Activated T-helper 2 cell treated with anti-CD3 and anti-CD28 coated beads, Interferon-gamma antibody, Interleukin-2, Interleukin-4, amounts not matched to agents 10 μg/mL and 5 μg/mL and 100 μg/mL, durations not matched to agents 14 hours and 24 hours and 36 hours (primary cell): ENCODE measurements around the gene VAC14. TPM values are rescaled to one million over a fixed set of nuclear protein-coding genes. Genes with fewer than 3 reads are reported as not detected.

ENCODE experiments used
- DNase-seq: peaks from one replicate; pipeline ENCODE4 v3.0.0; 2021; ENCODE audit warnings: low spot score
- H3K27ac Mint-ChIP-seq: one replicate; pipeline ENCODE4 v1.8.0; 2021; ENCODE audit warnings: mixed read lengths
- H3K27me3 Mint-ChIP-seq: one replicate; pipeline ENCODE4 v1.8.0; 2021; ENCODE audit warnings: low read depth, mixed read lengths
- H3K36me3 Mint-ChIP-seq: one replicate; pipeline ENCODE4 v1.8.0; 2021; ENCODE audit warnings: low read depth, mixed read lengths
- H3K4me1 Mint-ChIP-seq: one replicate; pipeline ENCODE4 v1.8.0; 2021; ENCODE audit warnings: low read depth, mixed read lengths
- H3K4me3 Mint-ChIP-seq: one replicate; pipeline ENCODE4 v1.8.0; 2021; ENCODE audit warnings: low read depth, mild to moderate bottlenecking, moderate library complexity, mixed read lengths
- H3K9me3 Mint-ChIP-seq: one replicate; pipeline ENCODE4 v1.8.0; 2021; ENCODE audit warnings: mixed read lengths
- intact Hi-C: fragments of 100-400 bp; cut with micrococcal nuclease; formaldehyde crosslinking; loops from one replicate; pipeline ENCODE4 v1.15.1; 2023
- total RNA-seq: library from RNA; stranded (reverse); gene quantifications from 2 replicates; pipeline ENCODE4 v1.2.3, GENCODE V29; 2022

Gene VAC14
- total RNA-seq, 1 donor from 2014 or later: 34.8 TPM

DNA sequence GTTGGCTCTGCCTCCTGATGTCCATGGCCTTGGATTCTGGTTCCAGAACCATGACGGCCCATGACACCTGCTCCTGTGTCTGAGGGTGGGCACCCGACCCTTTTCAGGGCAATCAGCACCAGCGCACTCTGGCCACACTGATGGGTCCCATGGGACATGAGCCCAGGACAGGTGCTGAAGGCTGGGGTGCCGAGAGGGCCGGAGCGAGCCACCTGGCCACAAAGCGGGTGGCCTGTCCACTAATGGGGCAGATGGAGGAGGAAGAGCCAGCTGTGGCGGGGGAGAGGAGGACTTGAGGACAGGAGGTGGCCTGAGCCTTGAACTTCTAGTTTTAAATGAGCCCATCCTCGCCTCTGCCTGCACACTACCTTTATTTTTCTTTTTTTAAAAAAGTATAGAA lies 83.9 kb downstream of the VAC14 start:
- no peak overlapping the region for H3K27ac Mint-ChIP-seq
- no peak overlapping the region for H3K4me3 Mint-ChIP-seq
- H3K36me3 Mint-ChIP-seq: peaks cover 8% of the 10 kb centered on the region
- H3K9me3 Mint-ChIP-seq: no peaks in the 10 kb centered on the region
- H3K4me1 Mint-ChIP-seq: no peaks in the 10 kb centered on the region
- DNase-seq: no peak
- intact Hi-C loops: no loop called here
- no peaks in the 10 kb centered on the region for H3K27me3 Mint-ChIP-seq

DNA sequence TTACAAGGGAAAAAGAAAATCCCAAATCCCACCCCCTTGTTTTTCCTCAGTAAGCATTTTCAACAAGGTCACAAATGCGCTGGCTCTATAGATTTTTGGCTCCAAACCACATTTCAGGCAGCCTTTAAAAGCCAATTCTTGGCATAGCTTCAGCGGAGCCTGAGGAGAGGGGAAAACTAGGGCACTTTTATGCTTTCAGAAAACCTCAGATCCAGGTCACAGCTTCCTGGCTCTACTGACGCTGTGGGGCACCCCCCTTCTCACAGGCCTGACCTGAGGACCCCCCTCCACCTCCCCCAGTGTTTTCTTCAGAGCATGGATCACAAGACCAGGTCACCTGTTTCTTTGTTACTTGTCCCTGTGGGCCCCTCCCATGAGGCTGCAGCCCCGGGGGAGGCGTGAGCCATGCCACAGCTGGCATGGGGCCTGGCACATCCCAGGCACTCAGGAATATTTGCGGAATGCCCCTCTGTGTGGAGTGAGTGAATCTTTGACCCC lies 85.0 kb downstream of the VAC14 start:
- DNase-seq: no peak
- H3K27me3 Mint-ChIP-seq: no peaks in the 10 kb centered on the region
- H3K4me3 Mint-ChIP-seq: no peak overlapping the region
- peaks cover 8% of the 10 kb centered on the region for H3K36me3 Mint-ChIP-seq
- no peak overlapping the region for H3K27ac Mint-ChIP-seq
- H3K4me1 Mint-ChIP-seq: no peaks in the 10 kb centered on the region
- intact Hi-C loops: no loop called here
- H3K9me3 Mint-ChIP-seq: no peaks in the 10 kb centered on the region

DNA sequence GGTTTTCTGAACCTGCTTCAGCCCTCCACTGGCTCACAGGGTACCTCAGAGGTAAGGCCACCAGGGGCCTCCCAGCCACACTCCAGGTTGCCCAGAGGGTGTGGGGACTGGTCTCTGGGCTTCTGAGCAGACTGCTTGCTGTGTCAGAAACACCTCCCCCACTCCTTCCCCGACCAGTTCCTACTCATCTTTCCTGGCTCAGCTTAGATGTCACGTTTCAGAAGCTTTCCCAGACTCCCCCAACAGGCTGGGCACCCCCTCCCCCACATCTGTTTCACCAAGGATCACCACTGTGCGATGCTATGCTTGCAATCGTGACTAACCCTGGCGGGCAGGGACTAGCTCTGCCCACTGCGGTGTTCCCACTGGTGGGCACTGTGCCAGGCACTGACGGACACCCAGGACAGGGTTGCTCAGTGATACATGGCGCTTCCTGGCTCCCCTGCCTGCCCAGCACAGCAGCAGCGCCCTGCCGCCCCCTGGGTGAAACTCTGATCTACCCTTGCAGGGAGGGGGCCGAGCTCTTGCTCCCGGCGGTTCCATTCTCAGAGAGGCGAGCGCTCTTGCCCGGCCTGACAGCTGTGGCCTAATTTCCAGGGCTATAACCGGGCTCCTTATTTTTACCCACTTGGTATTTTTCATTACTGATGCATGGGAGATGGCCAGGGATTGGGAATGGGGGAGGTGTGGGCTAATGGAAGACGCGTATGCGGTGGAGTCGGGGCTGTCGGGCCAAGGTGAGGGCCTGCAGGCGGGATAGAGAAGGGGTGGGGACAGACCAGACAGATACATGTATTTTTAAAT lies 85.7 kb downstream of the VAC14 start:
- no peaks in the 10 kb centered on the region for H3K9me3 Mint-ChIP-seq
- no peak overlapping the region for H3K4me3 Mint-ChIP-seq
- H3K4me1 Mint-ChIP-seq: no peaks in the 10 kb centered on the region
- no peak for DNase-seq
- peaks cover 6% of the 10 kb centered on the region for H3K36me3 Mint-ChIP-seq
- no peak overlapping the region for H3K27ac Mint-ChIP-seq
- intact Hi-C loops: no loop called here
- no peaks in the 10 kb centered on the region for H3K27me3 Mint-ChIP-seq

DNA sequence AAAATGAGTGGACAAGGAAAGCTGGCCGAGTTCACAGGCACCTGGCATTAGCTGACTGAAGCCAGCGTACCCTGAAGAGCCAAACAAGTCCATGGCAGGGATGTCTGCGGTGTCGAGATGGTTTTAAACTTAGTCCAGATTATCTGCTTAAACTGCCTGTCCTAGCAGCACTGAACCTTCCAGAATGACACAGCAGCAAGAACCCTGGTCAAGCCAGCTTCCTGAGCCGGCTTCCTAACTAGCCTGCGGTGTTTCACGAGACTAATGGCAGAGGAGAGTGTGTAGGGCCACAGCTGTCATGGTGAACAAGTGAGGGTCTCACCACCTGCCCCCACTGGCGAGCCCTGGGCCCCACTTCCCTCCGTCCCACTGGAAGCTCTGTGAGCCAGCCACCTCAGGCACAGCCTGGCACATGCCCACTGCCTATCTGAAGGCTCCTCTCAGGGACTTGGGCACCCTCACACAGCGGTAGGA lies 86.3 kb downstream of the VAC14 start:
- Mint-ChIP-seq H3K36me3 (peaks cover 1% of the 10 kb centered on the region), H3K4me3 (no peak overlapping the region), H3K27me3 (no peaks in the 10 kb centered on the region), H3K4me1 (no peaks in the 10 kb centered on the region), H3K27ac (no peak overlapping the region), H3K9me3 (no peaks in the 10 kb centered on the region)
- no peak for DNase-seq
- intact Hi-C loops: no loop called here

DNA sequence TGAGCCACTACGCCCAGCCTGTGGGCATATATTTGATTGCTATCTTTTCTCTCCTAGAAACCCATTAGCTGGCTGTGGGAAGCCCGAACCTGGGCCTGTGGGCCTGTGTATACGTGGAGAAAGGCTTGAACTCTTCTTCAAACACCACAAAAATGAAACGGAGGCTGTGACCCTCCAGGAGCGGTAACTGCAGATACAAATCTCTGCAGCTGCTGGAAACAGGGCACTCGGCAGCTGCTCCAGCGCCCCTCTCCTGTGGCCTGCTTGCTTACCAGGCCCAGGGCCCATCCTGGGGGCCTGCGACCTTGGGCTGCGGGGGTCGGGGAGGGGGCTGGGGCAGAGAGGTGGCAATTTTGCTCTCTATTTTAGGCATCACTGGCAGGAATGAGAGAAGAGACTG lies 87.1 kb downstream of the VAC14 start:
- H3K36me3 Mint-ChIP-seq: no peaks in the 10 kb centered on the region
- no peaks in the 10 kb centered on the region for H3K9me3 Mint-ChIP-seq

DNA sequence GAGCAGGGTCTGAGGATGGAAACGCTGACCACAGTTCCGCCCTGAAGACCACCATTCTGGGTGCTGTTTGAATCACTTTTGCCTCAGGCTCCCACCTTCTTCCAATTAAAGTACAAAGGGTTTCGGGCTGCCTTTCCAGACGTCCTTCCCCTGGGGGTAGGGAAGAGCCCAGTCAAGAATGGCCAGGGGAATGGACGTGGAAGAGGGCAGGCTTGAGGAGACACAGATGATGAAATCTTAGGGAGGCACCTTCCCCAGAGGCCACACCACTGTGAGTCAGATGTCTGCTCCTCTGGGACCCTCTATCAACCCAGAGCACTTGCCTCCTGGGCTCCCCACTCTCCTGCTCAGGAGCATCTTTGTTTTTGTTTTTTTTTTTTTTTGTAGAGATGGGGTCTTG lies 87.6 kb downstream of the VAC14 start:
- intact Hi-C loops: no loop called here
- Mint-ChIP-seq H3K27me3 (no peaks in the 10 kb centered on the region), H3K27ac (no peak overlapping the region)

More for the DNA sequence above, 87.1 kb downstream of the VAC14 start:
- no peak for DNase-seq
- no peaks in the 10 kb centered on the region for H3K4me1 Mint-ChIP-seq
- H3K27me3 Mint-ChIP-seq: no peaks in the 10 kb centered on the region
- H3K4me3 Mint-ChIP-seq: no peak overlapping the region
- no peak overlapping the region for H3K27ac Mint-ChIP-seq
- intact Hi-C loops: no loop called here

DNA sequence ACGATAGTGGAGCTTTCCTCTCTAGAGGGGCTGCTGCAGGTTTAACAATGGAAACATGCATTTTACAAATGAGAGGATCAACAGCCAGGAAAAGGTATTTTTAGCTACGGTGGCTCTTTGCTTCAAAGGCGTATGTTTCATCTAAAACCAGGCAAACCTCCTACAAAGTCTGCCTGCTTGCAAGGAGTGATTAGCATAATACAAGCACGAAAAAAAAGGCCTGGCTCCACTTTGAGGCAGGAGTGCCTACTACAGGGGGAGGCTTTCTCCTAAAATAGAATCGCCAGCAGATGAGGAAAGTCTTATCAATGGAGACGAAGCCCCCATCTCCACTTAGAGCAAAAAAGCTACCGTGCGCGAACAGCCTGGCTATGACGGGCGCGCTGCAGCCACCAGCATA lies 88.0 kb downstream of the VAC14 start:
- H3K27me3 Mint-ChIP-seq: no peaks in the 10 kb centered on the region
- no peaks in the 10 kb centered on the region for H3K36me3 Mint-ChIP-seq
- no peak overlapping the region for H3K27ac Mint-ChIP-seq
- no peak for DNase-seq
- no peaks in the 10 kb centered on the region for H3K4me1 Mint-ChIP-seq
- intact Hi-C loops: no loop called here
- no peaks in the 10 kb centered on the region for H3K9me3 Mint-ChIP-seq
- no peak overlapping the region for H3K4me3 Mint-ChIP-seq

More for the DNA sequence above, 87.6 kb downstream of the VAC14 start:
- Mint-ChIP-seq H3K4me3 (no peak overlapping the region), H3K9me3 (no peaks in the 10 kb centered on the region), H3K36me3 (no peaks in the 10 kb centered on the region), H3K4me1 (no peaks in the 10 kb centered on the region)
- DNase-seq: no peak

DNA sequence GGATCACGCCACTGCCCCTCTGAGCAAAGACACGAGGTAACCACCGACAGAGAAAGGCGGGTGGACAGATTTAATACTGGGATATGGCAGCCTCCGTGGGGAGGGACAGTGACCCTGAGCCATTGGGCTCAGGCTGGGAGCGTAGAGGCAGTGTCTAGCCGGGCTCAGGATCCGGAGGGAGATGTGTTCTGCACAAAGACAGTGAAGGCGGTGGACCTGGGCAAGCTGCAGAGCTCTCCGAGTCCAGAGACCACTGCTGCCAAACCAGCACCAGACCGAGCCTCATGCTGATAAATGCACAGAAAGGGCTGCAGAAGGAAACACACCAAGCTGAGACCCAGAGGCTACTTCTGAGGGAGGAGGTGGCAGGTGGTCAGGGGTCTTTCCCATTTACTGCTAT lies 88.6 kb downstream of the VAC14 start:
- no peak overlapping the region for H3K27ac Mint-ChIP-seq
- no peaks in the 10 kb centered on the region for H3K27me3 Mint-ChIP-seq
- DNase-seq: no peak
- H3K9me3 Mint-ChIP-seq: no peaks in the 10 kb centered on the region
- H3K4me1 Mint-ChIP-seq: no peaks in the 10 kb centered on the region
- no peak overlapping the region for H3K4me3 Mint-ChIP-seq
- intact Hi-C loops: no loop called here
- H3K36me3 Mint-ChIP-seq: no peaks in the 10 kb centered on the region

DNA sequence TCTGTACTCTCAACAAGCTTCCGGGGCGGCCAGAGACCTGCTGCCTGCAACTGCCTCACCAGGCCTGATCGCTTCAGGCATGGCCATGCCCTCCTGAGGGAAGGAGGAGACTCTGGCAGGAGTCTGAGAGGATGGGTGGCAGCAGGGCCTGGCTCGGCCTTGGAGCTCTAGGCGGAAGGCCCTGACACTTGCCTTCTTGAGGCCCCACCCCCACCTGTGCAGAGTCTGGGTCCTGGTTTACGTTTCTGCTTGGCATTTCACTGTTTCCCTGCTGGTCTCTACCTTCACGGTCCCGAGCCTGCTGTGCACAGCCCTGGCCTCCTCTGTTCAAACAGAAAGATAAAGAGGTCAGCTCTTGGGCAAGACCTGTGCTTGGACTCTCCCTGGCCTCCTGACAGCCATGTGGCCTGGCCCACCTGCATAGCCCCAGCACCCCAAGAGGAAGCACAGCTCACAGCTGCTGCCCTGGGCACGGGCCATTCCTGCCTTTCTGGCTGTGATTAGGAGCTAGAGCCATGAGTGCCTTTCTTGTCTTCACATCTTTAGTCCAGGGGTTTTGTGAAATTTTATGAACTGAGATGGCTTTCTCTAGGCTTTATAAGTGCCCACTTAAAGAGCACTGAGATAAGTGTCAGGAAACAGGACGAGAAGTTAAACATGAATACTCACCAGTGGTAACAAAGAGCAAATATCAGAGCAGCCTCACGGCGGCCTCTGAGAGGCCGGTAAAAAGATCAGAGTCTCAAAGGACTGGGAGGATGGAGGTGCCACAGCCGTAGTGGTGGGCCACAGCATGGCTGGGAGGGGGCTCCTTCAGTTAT lies 89.5 kb downstream of the VAC14 start:
- DNase-seq: no peak
- intact Hi-C loops: no loop called here

DNA sequence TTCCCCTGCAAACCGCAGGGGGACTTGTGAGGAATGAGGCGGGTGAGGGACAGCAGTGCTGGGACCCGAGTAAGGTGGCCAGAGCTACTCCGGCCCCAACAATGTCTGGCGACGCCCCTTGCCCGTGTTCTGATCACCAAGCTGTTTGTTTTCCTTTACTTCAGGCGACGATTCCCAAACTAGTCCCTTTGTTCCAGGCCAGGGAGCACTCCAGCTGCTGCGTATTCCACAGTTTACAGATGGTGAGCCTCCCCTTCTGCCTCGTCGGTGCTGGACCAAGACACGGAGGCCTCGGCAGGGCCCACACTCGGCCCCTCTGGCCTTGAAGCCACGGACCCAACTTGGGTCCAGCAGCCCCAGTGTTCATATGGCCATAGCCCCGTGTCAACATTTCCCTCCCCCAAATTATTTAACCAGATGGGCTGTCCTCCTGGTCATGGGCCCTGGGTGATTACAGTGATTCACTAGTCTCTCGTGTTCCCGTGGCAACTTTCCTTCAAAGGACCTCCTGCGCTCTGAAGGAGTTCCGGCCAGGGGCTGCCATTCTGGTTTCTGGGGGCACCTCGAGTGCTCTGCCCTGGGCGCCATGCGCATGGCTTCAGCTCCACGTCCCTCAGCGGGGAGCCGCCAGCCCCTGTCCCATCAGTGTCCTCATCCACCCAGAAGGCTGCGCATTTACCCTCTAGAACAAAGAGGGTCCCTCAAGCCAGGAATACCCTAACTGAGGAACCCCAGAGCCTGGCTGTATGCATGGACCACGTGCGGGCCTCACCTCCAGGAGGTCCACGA lies 90.3 kb downstream of the VAC14 start:
- Mint-ChIP-seq H3K4me3 (no peak overlapping the region), H3K36me3 (no peaks in the 10 kb centered on the region), H3K27ac (no peak overlapping the region), H3K4me1 (no peaks in the 10 kb centered on the region), H3K27me3 (no peaks in the 10 kb centered on the region), H3K9me3 (no peaks in the 10 kb centered on the region)
- no peak for DNase-seq
- intact Hi-C loops: no loop called here

More for the DNA sequence above, 89.5 kb downstream of the VAC14 start:
- Mint-ChIP-seq H3K27me3 (no peaks in the 10 kb centered on the region), H3K4me3 (no peak overlapping the region), H3K4me1 (no peaks in the 10 kb centered on the region), H3K36me3 (no peaks in the 10 kb centered on the region), H3K9me3 (no peaks in the 10 kb centered on the region), H3K27ac (no peak overlapping the region)

DNA sequence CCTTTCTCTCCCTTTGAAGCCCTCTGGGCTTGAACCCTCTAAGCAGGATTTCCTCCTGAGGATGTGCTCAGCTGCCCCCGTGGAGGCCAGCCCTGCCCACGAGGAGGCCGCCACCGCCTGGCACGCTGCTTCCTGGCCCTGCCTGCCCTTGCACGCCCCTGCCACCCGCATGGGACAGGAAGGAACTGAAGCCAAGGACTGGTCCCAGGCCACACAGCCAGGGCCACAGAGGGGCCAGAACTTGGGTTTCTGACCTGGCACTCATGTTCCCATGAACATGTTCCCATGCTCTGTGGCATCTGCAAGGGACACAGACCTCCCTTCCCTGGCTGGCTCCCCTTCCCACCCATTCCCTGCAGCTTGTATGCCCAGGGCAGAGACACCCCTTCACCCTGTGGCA lies 91.0 kb downstream of the VAC14 start:
- Mint-ChIP-seq H3K9me3 (no peaks in the 10 kb centered on the region), H3K27me3 (no peaks in the 10 kb centered on the region), H3K4me1 (no peaks in the 10 kb centered on the region), H3K4me3 (no peak overlapping the region), H3K27ac (no peak overlapping the region), H3K36me3 (no peaks in the 10 kb centered on the region)
- no peak for DNase-seq
- intact Hi-C loops: no loop called here

DNA sequence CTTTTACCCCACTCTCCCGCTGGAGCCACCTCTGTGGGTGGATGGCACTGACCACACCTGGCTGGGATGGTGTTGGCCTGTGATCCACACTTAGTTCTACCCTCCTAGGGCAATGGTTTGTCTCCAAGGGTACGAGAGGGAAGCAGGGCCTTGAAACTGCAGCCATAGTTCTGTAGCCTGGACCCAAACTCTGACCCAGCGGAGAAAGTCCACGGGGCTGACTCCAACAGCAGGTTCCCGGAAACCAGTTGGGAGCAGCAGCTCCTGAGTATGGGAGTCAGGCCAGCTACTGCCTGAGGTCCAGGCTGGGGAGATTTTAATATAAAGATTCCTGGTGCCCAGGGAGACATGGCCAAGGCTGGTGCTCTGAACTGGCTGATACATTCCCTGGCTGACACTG lies 91.5 kb downstream of the VAC14 start:
- no peak for DNase-seq
- Mint-ChIP-seq H3K27me3 (no peaks in the 10 kb centered on the region), H3K36me3 (no peaks in the 10 kb centered on the region), H3K9me3 (no peaks in the 10 kb centered on the region), H3K4me1 (no peaks in the 10 kb centered on the region), H3K4me3 (no peak overlapping the region), H3K27ac (no peak overlapping the region)
- intact Hi-C loops: no loop called here
